H1 (cell line): ENCODE data around the gene LOC101059915.
"Not testable (repeated sequence)": the region's sequence is repeated elsewhere in the genome, so short reads cannot be mapped to it uniquely, and the experiment has no call there.

Source experiments
- CTCF ChIA-PET: fragments of 300-600 bp; sonication (Branson Sonifier 250); formaldehyde crosslinking; loops from one replicate; lab custom pipeline; 2021; ENCODE audit not compliant: partially characterized antibody; lab: Charles Lee
- POLR2A ChIA-PET: fragments of 300-600 bp; sonication (Branson Sonifier 250); formaldehyde crosslinking; loops from one replicate; lab custom pipeline; 2021; ENCODE audit warnings: inconsistent platforms; ENCODE audit not compliant: partially characterized antibody; lab: Charles Lee
- DNase-seq, 2 experiments: peaks; one replicate each; pipeline versions ENCODE4 v3.0.0 to v3.0.0-alpha.2; 2010 to 2022; ENCODE audit warnings: low spot score in 2 of 2, low read depth in 1 of 2, mixed read lengths in 1 of 2
- FAIRE-seq: peaks from 2 replicates; lab custom pipeline; 2011; peaks lifted over from hg19 to GRCh38; lab: Jason Lieb, UNC
- H2AFZ ChIP-seq: 2 replicates; pipeline ENCODE4 v1.8.1; 2012; ENCODE audit warnings: low read length, inconsistent platforms
- H2AK5ac ChIP-seq: 2 replicates; pipeline ENCODE4 v1.6.1; 2013; ENCODE audit warnings: low read depth, low read length
- H2BK120ac ChIP-seq: replicated peaks from 2 replicates; pipeline ENCODE3; 2013; ENCODE audit warnings: low read depth, low read length, inconsistent platforms
- H2BK12ac ChIP-seq: 2 replicates; pipeline ENCODE4 v1.6.1; 2013; ENCODE audit warnings: low read depth, low read length
- H2BK15ac ChIP-seq: 2 replicates; pipeline ENCODE4 v1.6.1; 2013; ENCODE audit warnings: low read length
- H2BK20ac ChIP-seq: 2 replicates; pipeline ENCODE4 v1.6.1; 2013; ENCODE audit warnings: low read length
- H2BK5ac ChIP-seq: 2 replicates; pipeline ENCODE4 v1.6.1; 2013; ENCODE audit warnings: low read depth, low read length
- H3K14ac ChIP-seq: 2 replicates; pipeline ENCODE4 v1.6.1; 2013; ENCODE audit warnings: inconsistent platforms; ENCODE audit not compliant: insufficient read length
- H3K18ac ChIP-seq: 2 replicates; pipeline ENCODE4 v1.6.1; 2013; ENCODE audit warnings: low read length; ENCODE audit errors: extremely low read depth
- H3K23ac ChIP-seq: 2 replicates; pipeline ENCODE4 v1.6.1; 2013; ENCODE audit warnings: inconsistent platforms; ENCODE audit not compliant: insufficient read length
- H3K23me2 ChIP-seq: 2 replicates; pipeline ENCODE4 v1.6.1; 2013; ENCODE audit warnings: low read depth, low read length
- H3K27ac ChIP-seq: 2 replicates; pipeline ENCODE4 v1.6.1; 2011; ENCODE audit warnings: low read depth, low read length, inconsistent platforms
- H3K27me3 ChIP-seq, 4 experiments: replicated peaks in 1 of 4; 1 replicate in 1 of 4; 2 replicates in 3 of 4; pipeline versions ENCODE4 v1.6.1 to v1.8.1; 2011 to 2013; ENCODE audit warnings: low read length in 3 of 4, mild to moderate bottlenecking in 3 of 4, inconsistent platforms in 2 of 4, mixed read lengths in 2 of 4, moderate library complexity in 1 of 4; ENCODE audit not compliant: control insufficient read depth in 3 of 4, insufficient read depth in 3 of 4; ENCODE audit errors: extremely low read depth in 1 of 4
- H3K36me3 ChIP-seq, 4 experiments: 2 replicates each; pipeline versions ENCODE4 v1.6.1 to v1.8.1; 2011 to 2013; ENCODE audit warnings: mild to moderate bottlenecking in 4 of 4, low read length in 3 of 4, moderate library complexity in 2 of 4, control low read depth in 1 of 4, inconsistent platforms in 1 of 4; ENCODE audit not compliant: insufficient read depth in 4 of 4, control insufficient read depth in 2 of 4
- H3K4ac ChIP-seq: replicated peaks from 2 replicates; pipeline ENCODE3; 2013; ENCODE audit warnings: low read length, low read depth, mixed read lengths, inconsistent platforms; ENCODE audit not compliant: insufficient read length
- H3K4me1 ChIP-seq, 4 experiments: replicated peaks in 1 of 4; 1 replicate in 1 of 4; 2 replicates in 3 of 4; pipeline versions ENCODE4 v1.6.1 to v1.8.1; 2011 to 2013; ENCODE audit warnings: low read length in 3 of 4, inconsistent platforms in 2 of 4, mixed read lengths in 1 of 4; ENCODE audit not compliant: insufficient read depth in 4 of 4, control insufficient read depth in 3 of 4
- H3K4me2 ChIP-seq, 2 experiments: 2 replicates each; pipeline versions ENCODE4 v1.6.1 to v1.8.1; 2011 to 2013; ENCODE audit warnings: low read depth in 2 of 2, low read length in 2 of 2, control low read depth in 1 of 2, inconsistent platforms in 1 of 2, mild to moderate bottlenecking in 1 of 2; ENCODE audit not compliant: insufficient read depth in 1 of 2
- H3K4me3 ChIP-seq, 4 experiments: fragments of 200-600, 300-600 bp in 1 of 4; sonication (generic), shearing (Covaris generic), sonication (Bioruptor Twin) in 1 of 4; 2 replicates each; pipeline versions ENCODE4 v1.5.1 to v1.8.1; 2011 to 2016; ENCODE audit warnings: low read length in 4 of 4, low read depth in 3 of 4, control low read depth in 2 of 4, inconsistent platforms in 2 of 4, mild to moderate bottlenecking in 2 of 4, mixed read lengths in 1 of 4, moderate library complexity in 1 of 4; ENCODE audit not compliant: insufficient read depth in 2 of 4; ENCODE audit errors: extremely low read depth in 1 of 4
- H3K56ac ChIP-seq: replicated peaks from 2 replicates; pipeline ENCODE3; 2013; ENCODE audit warnings: low read depth, mild to moderate bottlenecking, mixed read lengths, low read length, inconsistent platforms; ENCODE audit not compliant: insufficient read length
- H3K79me1 ChIP-seq: 2 replicates; pipeline ENCODE4 v1.6.1; 2013; ENCODE audit warnings: low read depth, low read length, control low read depth
- H3K79me2 ChIP-seq, 2 experiments: 2 replicates each; pipeline versions ENCODE4 v1.6.1 to v1.8.1; 2012 to 2013; ENCODE audit warnings: low read length in 2 of 2, mild to moderate bottlenecking in 2 of 2, inconsistent platforms in 1 of 2; ENCODE audit not compliant: insufficient read depth in 2 of 2, control insufficient read depth in 1 of 2
- H3K9ac ChIP-seq, 4 experiments: replicated peaks in 1 of 4; 1 replicate in 1 of 4; 2 replicates in 3 of 4; pipeline versions ENCODE4 v1.6.1 to v1.8.1; 2011 to 2013; ENCODE audit warnings: low read depth in 3 of 4, low read length in 3 of 4, control low read depth in 2 of 4, mild to moderate bottlenecking in 2 of 4, moderate library complexity in 2 of 4, inconsistent platforms in 1 of 4; ENCODE audit errors: extremely low read depth in 1 of 4
- H3K9me3 ChIP-seq, 2 experiments: 2 replicates each; pipeline versions ENCODE4 v1.6.1 to v1.8.1; 2012 to 2013; ENCODE audit warnings: mild to moderate bottlenecking in 2 of 2, moderate library complexity in 2 of 2, control low read depth in 1 of 2, inconsistent platforms in 1 of 2, low read depth in 1 of 2, low read length in 1 of 2, mixed read lengths in 1 of 2; ENCODE audit not compliant: insufficient read depth in 2 of 2
- H4K20me1 ChIP-seq, 2 experiments: replicated peaks in 1 of 2; 2 replicates each; pipeline versions ENCODE3 to v1.8.1; 2011 to 2013; ENCODE audit warnings: inconsistent platforms in 2 of 2, low read length in 2 of 2, mild to moderate bottlenecking in 1 of 2; ENCODE audit not compliant: insufficient read depth in 2 of 2, control insufficient read depth in 1 of 2
- H4K5ac ChIP-seq: 2 replicates; pipeline ENCODE4 v1.6.1; 2013; ENCODE audit warnings: low read length, low read depth, mixed read lengths, inconsistent platforms; ENCODE audit not compliant: insufficient read length
- H4K8ac ChIP-seq: 2 replicates; pipeline ENCODE4 v1.8.0; 2013; ENCODE audit warnings: mild to moderate bottlenecking, moderate library complexity, low read length, inconsistent platforms; ENCODE audit not compliant: insufficient read depth; ENCODE audit errors: extremely low read depth
- H4K91ac ChIP-seq: replicated peaks from 2 replicates; pipeline ENCODE3; 2013; ENCODE audit warnings: low read length, mixed read lengths, inconsistent platforms; ENCODE audit not compliant: insufficient read length
- WGBS, 2 experiments: shearing (Covaris generic) in 1 of 2; methylation state at CpG; one replicate each; pipeline versions ENCODE4 v1.1.6 to v1.1.7; 2013 to 2015; ENCODE audit warnings: low lambda C conversion rate in 2 of 2, mixed read lengths in 2 of 2, inconsistent platforms in 1 of 2, low coverage in 1 of 2, missing lambda C conversion rate in 1 of 2; ENCODE audit not compliant: insufficient replicate concordance in 2 of 2, insufficient coverage in 1 of 2, insufficient read length in 1 of 2; ENCODE audit errors: extremely low coverage in 1 of 2, missing lambda C conversion rate in 1 of 2; 5-methylcytosine and 5-hydroxymethylcytosine counted together

The LOC101059915 gene

GRCh38 chrX:71715551-71715950 lies 48.2 kb downstream of the LOC101059915 start:
- H2BK5ac ChIP-seq, POLR2A ChIA-PET: not testable (repeated sequence)
- peak; percentile 81 for FAIRE-seq

GRCh38 chrX:71716323-71716722 lies 49.0 kb downstream of the LOC101059915 start:
- FAIRE-seq, H3K9ac ChIP-seq, H4K8ac ChIP-seq, H4K20me1 ChIP-seq, H3K36me3 ChIP-seq, H3K4me3 ChIP-seq, H3K23me2 ChIP-seq, DNase-seq, H3K23ac ChIP-seq, H3K79me2 ChIP-seq, H3K27me3 ChIP-seq, H2BK15ac ChIP-seq, H2AK5ac ChIP-seq, H3K4ac ChIP-seq, H4K5ac ChIP-seq, H2BK12ac ChIP-seq, H4K91ac ChIP-seq, H3K56ac ChIP-seq, H2AFZ ChIP-seq, H3K4me2 ChIP-seq, H3K79me1 ChIP-seq, H2BK20ac ChIP-seq, POLR2A ChIA-PET, H2BK120ac ChIP-seq, H3K14ac ChIP-seq, H3K18ac ChIP-seq, H3K9me3 ChIP-seq, H3K4me1 ChIP-seq, H2BK5ac ChIP-seq, CTCF ChIA-PET, H3K27ac ChIP-seq: not testable (repeated sequence)
- WGBS, 2 experiments, result no CpG with 5 or more reads among the region's 12 CpGs

More at GRCh38 chrX:71715551-71715950, 48.2 kb downstream of the LOC101059915 start:
- H3K4me2 ChIP-seq, H3K9ac ChIP-seq, H3K18ac ChIP-seq, H2BK12ac ChIP-seq, CTCF ChIA-PET, H2BK20ac ChIP-seq, H3K23ac ChIP-seq, H3K4ac ChIP-seq, H2BK120ac ChIP-seq, H3K4me1 ChIP-seq, H3K9me3 ChIP-seq, H3K79me1 ChIP-seq, H3K56ac ChIP-seq, H3K27ac ChIP-seq, DNase-seq, H4K91ac ChIP-seq, H4K20me1 ChIP-seq, H3K4me3 ChIP-seq, H3K14ac ChIP-seq, H4K5ac ChIP-seq, H2AFZ ChIP-seq, H2BK15ac ChIP-seq, H3K36me3 ChIP-seq, H2AK5ac ChIP-seq, H4K8ac ChIP-seq, H3K23me2 ChIP-seq, H3K79me2 ChIP-seq, H3K27me3 ChIP-seq: not testable (repeated sequence)
- WGBS, 2 experiments, result no CpG with 5 or more reads among the region's 8 CpGs
